A549 (cell line): ENCODE measurements around the gene RPTOR.

Experiments
- CTCF ChIP-seq: fragments of >200 bp; sonication (Bioruptor Twin); formaldehyde crosslinking; IDR thresholded peaks from 3 replicates; pipeline ENCODE4 v1.5.1; 2016
- E2F6 ChIP-seq: IDR thresholded peaks from 2 replicates; pipeline ENCODE4 v1.6.1; 2012; ENCODE audit warnings: low read depth, borderline replicate concordance
- EP300 ChIP-seq, 2 experiments: fragments of >200 bp; sonication (Bioruptor Twin); formaldehyde crosslinking; IDR thresholded peaks; 2 replicates in 1 of 2; 3 replicates in 1 of 2; pipeline ENCODE4 v1.6.1; 2016 to 2017
- HOXB13 ChIP-seq: fragments of 250-450 bp; sonication (Bioruptor Pico); IDR thresholded peaks from 2 replicates; pipeline ENCODE4 v1.5.0; 2020; ENCODE audit warnings: low read depth, mild to moderate bottlenecking, moderate library complexity
- JUNB ChIP-seq: fragments of >200 bp; sonication (Bioruptor Twin); formaldehyde crosslinking; IDR thresholded peaks from 2 replicates; pipeline ENCODE4 v1.6.1; 2016
- KDM1A ChIP-seq: fragments of 200-600 bp; sonication (generic); IDR thresholded peaks from 2 replicates; pipeline ENCODE4 v1.6.1; 2016; ENCODE audit warnings: low read depth, mild to moderate bottlenecking
- PHF8 ChIP-seq: fragments of 200-600 bp; sonication (generic); IDR thresholded peaks from 2 replicates; pipeline ENCODE4 v1.6.1; 2016; ENCODE audit warnings: low read depth, mild to moderate bottlenecking, antibody characterized with exemption, moderate library complexity, borderline replicate concordance
- POLR2A ChIP-seq: IDR thresholded peaks from 2 replicates; pipeline ENCODE4 v1.6.1; 2012; ENCODE audit warnings: mild to moderate bottlenecking, low read length
- REST ChIP-seq: fragments of 200-600 bp; sonication (generic); IDR thresholded peaks from 2 replicates; pipeline ENCODE4 v1.6.1; 2016; ENCODE audit warnings: antibody characterized with exemption, mild to moderate bottlenecking, moderate library complexity
- SMC3 ChIP-seq: fragments of >200 bp; sonication (Bioruptor Twin); formaldehyde crosslinking; IDR thresholded peaks from 3 replicates; pipeline ENCODE4 v1.6.1; 2018; ENCODE audit warnings: inconsistent platforms

GRCh38 chr17:80890921-80891396 lies 346.3 kb downstream of the RPTOR start:
- TF ChIP-seq PHF8 (no peak), REST (no peak), E2F6 (no peak), CTCF (no peak), POLR2A (no peak), HOXB13 (CRISPR knock-in tag) (no peak), EP300 (IDR thresholded peaks at IDR 0.05) (no peak), JUNB (no peak), SMC3 (no peak), KDM1A (no peak)
